Limb (tissue), 2 donors: ENCODE results near the gene ADAMTS2.

Source experiments
- DNase-seq, 2 donors: peaks; one replicate each; pipeline ENCODE4 v3.0.0-alpha.2; 2016; ENCODE audit errors: extremely low spot score in 2 of 2

Gene ADAMTS2

DNA sequence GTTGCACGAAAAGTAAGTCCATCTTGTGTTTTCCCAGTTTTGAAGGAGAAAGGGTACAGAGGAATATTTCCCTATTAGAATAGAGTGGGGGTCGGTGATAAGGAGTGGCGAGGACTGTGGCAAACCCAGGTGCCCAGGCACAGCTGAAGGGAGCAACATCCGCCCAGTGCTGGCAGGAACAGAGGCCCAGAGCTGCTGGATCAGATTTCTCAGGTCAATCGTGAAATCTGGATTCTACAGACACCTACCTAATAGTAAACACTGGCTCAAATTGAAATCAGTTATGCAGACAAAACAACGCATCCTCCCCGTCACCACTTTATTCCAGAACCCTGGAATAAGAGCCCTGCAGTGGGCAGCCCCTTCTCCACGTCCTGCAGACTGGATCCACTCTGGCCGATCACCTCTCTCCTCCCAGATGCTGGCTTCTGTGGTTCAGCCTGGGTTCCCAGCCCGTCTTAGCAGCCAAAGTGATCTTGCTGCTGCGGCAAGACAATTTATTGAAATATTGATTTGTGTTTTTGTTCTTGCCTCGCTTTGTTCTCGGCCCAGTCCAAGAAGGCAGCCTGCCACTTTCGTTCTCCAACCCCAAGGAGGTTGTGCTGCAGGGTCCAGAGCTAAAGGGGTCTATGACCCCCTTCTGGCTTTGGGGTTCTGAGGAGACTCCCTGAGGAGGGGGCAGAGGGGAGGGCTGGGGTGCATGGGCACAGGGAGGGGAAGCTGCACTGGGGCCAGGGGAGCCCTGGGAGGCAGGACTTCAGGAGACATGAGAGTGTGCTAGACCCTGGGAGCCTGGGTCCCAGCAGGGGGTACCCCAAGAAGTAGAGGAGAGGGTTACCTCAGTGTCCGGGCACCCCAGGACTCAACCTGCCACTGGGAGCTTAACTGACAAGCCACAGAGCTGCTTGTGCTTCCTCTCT, 181.8 kb downstream of the ADAMTS2 start:
- DNase-seq: no peak

DNA sequence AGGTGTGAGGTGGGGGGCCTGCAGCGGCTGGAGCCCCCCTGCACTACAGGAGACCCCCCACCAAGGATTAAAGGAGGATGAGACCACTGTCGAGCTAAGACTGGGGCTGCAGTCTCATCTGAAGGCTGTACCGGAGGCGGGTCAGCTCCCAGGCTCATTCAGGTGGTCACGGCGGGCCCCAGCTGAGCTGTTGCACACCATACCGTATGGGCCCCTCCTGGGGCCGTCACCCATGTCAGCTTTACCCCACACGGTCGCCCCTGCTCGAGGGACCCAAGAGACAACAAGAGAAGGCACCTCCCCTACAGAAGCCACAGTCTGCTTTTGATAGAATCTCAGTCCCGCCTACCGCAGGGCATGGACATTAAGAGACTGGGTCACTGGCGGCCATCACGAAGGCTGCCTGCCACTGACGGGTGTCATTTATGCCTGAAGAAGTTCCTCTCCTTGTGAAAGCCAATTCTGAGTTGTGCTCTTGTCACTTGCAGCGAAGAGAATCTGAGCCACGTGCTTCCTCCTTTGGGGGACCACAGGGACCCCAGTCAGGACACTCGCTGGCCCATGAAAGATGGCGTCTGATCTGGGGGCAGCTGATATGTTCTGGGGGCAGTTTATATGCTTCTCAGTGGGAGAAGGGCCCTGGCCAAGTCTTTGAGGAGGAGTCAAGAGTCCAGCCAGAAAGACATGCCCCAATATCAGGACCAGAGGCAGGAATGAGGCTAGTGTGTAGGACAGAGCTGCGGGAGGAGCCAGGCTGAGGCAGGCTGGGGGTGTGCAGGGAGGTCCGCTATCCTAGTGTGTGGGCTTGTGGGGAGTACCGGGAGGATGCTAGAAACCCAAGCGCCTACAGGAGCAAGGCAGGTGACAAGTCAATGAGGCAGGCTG, 182.7 kb downstream of the ADAMTS2 start:
- DNase-seq: no peak

DNA sequence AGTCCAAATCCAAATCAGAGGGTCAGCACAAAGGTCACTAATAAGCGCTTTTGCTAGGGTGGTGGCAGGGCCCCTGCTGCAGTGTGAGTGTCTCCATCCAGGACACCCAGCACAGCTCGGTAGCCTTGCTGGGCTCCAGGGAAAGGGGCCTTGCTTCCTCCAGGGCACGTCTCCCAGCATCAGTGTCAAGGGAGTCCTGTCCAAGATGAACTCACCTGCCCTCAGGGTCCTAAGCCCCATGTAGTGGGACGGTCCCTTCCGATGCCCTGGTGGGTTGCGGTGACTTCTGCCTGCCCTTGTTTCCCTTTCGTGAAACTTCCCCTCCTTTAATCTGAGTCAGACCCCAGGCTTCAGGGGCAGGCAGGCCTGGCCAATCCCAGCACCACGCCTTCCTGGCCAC, 183.4 kb downstream of the ADAMTS2 start:
- DNase-seq: no peak

DNA sequence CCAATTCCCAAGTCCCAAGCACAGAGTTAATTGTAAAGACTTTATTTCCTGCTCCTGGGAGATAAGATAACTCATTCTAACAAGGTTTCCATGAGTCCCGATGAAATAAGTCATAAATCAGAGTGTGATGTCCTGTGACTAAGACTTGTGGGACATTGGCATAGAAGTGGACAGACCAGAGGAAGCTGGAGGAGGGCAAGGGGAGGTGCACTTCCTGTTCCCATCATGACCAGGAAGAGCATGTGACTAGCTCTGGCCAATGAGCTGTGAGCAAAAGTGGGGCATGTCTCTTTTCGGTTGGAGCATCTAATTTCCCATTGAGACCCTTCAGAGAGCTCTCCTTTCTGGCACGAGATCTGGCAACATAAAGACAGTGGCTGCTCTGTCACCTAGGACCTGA, 184.7 kb downstream of the ADAMTS2 start:
- no peak for DNase-seq

DNA sequence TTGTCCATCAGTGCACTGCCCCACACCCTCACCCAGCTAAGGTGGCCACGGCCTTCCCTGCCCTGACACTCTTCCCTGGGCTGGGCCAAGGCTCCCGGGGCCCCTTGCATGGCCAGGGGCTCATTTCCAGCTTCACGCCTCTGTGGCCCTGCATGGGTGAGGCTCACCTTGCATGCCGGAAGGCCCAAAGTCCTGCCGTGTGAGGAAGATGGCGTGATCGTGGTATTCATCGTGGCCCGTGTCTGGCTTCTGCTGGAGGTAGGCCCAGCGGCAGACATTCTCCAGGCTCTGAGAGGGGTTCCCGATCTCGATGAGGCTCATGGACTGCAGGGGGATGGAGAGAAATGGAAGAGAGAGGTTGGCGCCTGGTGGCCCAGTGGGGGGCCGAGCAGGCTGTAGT, 186.7 kb downstream of the ADAMTS2 start:
- no peak for DNase-seq

DNA sequence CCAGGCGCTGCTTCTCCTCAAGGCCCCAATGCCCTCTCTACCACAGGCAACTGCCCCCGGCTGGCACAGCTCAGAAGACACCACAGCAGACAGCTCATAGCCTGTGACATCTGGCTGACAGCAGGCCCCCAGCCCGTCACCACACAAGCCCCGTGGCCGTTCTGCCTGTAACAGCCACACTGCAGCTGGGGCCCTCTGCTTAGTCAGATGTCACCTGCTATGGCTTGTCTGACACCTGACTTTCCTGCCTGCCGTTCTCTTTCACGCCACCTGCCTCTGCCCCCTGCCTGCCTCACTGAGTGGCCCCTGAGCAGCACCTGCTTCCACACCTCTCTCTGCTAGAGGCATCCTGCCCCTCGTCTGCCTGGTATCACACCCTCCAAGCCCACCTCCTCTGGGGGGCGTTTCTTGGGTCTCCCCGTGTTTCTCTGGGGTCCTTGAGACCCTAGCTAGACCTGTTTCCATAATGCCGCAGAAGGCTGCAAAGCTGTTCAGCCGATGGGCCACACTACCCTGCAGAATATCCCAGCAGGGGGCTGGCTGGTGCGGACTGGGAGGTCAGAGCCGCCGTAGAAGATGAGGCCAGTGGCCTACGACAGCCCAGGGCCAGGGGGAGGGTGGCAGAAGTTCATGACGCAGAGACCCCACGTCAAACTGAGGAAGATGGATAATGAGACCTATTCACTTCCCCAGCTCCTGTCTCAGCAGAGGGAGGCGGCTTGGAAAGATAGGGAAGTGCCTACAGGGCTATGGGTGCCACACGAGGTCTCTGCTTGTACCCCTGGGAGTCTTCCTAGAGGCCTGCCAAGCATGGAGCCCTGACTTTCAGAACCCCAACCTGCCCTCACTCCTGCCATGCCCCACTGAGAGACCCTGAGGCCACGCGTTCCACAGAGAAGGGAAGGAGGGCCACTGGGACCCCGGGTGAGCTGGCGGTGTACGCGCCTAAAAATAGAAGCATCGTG, 190.0 kb downstream of the ADAMTS2 start:
- DNase-seq: no peak

DNA sequence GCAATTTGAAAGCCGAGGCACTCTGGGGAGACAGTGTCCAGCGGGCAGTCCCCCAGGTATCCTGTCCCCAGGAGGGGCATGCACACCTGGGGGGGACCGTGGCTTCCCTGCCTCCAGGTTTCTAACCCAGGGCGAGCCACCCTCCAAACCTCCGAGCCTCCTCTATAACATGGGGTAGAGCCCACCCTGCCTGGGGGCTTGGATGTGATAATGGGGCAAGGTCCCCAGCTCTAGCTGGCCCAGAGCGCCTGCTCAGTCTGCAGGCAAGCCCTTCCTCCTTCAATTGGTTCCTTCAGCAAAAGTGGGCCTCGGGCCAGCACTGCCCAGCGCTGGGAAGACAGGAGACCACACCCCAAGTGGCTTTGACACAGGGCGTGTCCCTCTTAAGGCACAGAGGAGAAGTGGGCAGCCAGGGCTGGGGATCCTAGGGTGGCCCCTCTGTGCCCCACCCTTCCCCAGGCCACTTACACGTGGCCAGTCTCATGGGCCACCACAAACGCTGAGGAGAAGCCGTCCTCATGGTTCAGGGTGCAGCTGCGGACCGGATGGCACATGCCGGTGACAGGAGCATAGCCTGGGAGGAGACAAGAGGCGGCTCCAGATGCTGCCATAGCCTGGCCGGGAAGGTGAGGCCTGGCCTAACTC, 190.8 kb downstream of the ADAMTS2 start:
- DNase-seq: no peak

DNA sequence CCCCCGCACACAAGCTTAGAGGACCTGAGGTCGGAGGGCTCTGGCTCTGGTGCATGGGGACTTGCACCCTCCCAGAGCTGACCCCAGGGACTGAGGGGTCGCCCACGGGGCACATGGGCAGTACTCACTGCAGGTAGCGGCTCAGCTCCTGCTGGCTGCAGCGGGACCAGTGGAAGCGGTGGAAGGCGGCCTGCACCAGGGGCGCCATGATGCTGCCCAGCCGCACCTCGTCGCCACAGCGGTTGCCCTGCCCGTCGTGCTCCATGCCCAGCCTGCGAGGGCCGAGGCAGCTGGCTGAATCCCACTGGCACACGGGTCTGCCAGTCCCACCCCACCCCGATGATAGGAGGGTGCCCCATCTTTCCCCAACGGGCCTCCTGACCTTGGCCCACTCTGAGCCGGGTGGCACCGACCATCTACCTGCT, 191.3 kb downstream of the ADAMTS2 start:
- DNase-seq: no peak

DNA sequence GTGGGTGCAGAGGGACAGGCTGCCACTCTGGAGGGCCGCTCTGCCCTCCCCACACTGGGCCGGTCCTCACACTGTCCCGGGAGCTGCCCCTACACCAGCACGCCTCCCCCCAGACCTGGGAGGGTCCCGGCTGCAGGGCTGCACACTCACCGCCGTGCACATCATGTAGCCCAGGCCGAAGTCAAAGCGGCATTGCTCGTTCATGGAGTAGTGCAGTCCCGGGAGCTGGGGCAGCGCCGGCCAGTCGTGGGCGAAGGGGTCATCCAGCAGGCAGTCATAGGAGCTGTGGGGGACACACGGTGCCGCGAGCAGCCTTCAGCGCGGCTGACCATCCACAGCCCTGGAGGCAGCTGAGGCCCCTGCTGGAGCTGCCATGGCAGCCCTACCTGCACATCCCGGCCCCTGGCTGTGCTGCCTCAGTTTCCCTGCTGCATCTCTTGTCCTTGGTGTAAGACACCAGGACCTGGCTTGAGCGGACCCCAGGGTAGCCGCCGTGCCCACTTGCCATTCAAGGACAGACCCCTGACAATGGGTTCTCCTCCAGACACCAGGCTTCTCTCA, 191.8 kb downstream of the ADAMTS2 start:
- DNase-seq: no peak

DNA sequence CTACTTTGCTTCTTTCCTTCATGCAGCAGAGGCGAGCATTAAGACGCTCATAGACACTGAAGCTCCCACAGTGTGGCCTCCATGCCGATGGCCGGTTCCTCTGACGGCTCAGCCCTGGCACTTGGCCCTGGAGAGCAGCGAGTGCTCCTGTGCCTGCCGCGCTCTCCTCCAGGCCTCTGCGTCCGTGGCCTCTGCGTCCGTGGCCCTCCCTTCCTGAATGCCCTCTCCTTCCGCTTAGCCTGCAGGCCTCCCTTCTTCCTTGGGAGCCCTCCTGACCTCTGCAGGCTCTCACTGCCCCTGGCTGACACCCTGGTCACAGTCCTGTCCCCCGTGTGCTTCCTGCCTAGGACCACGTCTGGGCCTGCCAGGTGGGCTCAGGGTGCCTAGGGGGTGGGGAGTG, 192.3 kb downstream of the ADAMTS2 start:
- DNase-seq: no peak

DNA sequence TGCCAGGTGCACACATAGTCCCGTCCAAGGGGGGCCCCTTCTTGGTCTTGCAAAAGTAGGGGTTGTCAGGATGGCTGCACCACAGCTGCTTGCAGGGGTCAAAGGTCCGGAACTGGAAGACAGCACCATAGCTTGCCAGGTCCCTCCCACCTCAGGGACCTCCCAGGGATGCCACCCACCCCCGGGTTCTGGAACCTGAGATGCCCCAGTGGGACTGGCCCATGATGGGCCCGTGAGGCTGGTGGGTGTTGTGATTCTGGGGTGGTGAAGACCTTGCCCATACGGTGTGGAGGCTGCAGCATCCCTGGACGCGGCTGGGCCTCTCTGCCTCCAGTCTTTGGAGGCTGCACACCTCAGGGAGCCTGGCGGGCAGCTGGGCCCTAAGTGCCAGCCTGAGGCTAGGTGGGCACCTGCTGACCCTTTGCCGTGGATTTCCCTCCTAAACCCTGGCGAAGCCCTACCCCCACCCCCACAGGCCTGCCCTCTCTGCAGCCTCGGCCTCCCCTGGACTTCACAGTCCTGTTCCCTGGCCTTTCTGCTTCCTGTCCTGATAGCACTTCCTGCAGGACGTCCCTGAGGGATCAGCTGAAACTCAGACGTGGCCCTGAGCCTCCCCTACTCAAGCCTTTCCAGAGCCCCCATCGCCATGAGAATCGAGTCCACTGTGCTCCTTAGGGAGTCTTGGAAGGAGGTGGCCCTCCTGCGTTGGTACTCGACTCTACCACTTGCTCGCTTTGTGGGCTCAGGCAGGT, 192.9 kb downstream of the ADAMTS2 start:
- DNase-seq: no peak

DNA sequence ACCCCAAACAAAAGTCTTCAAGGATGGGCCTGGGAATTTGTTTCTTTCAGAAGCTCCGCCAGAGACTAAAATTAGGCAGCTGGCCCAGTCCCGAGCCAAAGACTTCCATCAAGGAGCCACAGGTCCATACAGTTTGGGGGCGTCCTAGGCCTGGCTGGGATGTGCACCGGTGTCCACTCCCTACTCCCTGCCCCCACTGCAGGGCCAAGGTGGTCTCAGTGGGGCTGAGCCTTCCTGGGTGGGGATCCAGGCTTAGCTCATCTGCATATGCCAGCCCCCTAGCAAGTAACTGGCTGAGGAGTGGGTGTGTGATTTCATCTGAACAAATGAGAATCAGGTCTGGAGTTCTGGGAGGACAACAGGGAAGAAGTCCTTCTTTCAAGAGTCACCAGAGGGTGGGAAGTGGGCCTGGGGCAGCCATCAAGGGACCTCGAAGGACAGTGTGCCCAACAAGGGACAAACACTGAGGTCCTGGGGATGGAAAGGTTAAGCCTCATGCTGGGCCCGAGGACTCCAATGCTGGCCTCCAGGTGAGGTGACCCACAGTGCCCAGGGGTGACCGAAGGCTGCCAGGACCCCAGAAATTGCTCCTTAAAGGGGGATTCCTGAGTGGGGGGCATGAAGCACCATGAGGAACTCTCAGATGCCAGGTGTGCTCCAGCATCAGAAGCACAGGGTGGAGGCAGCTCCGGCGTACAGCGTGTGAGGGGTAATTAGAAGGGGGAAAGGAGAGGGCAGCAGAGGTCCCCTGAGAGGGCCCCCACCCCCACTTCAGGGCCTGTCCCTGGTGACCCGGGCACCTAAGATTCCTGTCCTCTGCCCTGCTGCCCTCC, 193.8 kb downstream of the ADAMTS2 start:
- no peak for DNase-seq

DNA sequence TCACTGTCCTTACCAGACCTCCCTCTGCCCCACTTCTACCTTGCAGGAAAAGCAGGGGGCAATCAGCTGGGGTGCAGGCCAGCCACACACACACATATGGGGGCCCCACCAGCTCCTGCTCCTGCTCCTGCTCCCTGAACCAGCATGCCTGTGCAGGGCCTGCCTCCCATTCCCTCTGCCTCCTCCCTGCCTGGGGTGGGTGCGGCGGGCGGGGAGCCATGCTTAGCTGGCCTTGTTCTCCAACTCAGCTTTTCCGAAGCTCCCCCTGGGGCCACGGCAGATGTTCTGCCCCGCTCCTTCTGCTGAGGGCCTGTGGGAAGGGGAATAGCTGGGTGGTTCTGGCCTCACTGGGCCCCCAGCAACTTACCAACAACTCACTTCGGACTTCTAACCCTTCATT, 195.2 kb downstream of the ADAMTS2 start:
- DNase-seq: no peak

DNA sequence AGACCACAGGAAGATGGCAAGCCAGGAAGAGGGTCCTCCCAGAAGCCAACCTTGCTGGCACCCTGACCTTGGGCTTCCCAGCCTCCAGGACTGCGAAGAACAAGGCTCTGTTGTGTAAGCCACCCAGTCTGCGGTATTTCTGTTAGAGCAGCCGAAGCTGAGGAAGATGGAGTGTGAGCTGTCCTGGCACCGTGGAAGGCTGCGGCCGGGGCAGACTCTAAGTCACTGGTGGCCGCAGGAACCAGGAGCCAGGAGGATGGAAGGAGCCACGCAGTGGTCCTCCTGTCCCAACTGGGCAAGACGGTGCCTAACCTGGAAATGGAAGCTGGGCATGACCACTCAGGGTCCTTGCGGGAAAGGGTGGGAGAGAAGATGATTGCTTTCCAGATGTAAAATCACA, 196.0 kb downstream of the ADAMTS2 start:
- no peak for DNase-seq

DNA sequence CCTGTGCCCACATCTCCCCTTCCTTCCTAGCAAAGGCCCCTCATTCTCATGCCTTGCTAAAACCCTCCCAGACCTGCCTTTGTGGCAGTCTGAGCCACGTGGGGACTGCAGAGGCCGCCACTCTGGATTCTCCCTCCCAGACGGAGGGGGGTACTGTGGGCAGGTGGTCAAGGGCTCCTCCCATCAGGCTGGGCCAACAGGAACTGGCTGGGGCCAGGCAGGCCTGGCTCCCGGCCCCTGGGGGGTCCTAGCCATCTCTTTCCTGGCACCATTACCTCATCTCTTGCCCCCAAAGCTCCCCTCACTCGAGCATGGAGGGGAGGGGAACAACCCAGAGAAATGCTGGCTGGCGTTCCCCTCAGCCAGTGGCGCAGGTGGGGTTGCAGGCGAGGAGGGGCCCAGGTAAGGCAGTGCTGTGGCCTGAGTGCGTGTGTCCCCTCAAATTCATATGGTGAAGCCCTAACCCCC, 196.5 kb downstream of the ADAMTS2 start:
- no peak for DNase-seq

DNA sequence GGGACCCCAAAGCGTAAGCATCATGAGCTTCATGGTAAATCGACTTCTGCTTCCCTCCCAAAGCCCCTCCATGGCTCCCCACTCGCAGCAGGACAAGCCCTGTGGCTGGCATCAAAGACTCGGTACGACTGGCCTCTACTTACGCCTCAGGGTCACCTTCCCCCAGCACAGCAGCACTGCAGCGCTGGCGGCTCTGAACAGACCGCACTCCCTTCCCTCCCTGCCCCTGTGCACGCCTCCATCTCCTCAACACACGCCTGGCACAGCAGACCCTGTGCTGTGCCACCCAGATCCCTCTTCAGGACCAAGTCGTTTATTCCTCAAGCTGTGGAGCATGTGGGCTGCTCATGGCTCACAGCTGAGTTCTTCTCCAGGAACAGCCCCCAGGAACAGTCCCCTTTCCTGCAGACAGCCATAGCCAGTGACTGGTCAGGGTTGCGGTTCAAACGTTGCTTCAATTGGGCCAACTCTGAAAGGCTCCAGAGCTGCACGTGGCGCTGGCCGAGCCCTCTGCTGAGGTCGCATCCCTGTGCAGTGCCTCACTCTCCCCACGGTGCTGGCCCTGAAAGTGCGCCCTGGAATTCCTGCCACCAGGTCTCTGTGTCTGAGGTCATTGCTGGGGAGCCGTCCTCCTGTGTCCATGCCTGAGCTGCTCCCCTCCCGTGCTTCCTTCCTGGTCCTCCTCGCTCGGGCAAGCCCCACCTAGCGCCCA, 197.1 kb downstream of the ADAMTS2 start:
- DNase-seq: no peak

DNA sequence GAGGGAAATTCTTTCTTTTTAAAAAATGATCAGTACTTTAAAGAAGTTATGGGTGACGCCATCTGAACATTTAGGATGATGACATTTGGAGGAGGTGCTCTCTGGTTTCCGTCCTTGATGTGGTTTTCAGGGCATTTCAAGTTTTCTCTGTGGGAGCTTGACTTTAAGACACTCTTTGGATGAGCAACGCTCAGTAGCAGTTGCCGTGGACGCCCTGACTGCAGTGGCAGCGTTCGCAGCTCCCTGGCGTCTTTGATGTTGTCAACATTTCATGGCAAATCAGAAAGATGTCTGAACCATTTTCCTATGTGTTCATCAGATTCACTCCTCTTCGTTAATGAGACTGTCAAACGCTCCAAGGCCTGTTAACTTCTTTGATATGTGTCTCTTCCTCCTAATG, 199.0 kb downstream of the ADAMTS2 start:
- DNase-seq: no peak

DNA sequence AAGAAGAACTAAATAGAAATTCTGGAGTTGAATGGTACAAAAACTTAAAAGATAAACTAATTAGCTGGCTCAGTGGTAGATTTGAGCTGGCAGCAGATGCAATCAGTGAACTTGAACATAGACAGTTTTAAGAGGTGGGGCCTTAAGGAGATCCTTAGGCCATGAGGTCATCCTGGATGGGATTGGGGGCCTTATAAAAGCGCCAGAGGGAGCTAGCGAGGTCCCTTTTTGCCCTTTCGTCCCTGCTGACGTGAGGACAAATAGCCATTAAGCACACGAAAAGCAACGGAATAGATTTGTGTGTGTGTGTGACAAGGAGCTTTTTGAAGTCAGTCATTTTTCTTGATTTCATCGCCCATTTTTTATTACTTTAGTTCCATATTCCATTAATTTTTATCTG, 201.8 kb downstream of the ADAMTS2 start:
- DNase-seq: no peak
